Measurements from ENCODE around the gene RALBP1. TPM values are rescaled to one million over a fixed set of nuclear protein-coding genes. Genes with fewer than 3 reads are reported as not detected.
A peak's percentile ranks its signal among the peaks of the same experiment; 100 is the strongest.

RALBP1 gene
- total and polyA plus RNA-seq, 12 donors = 22.5 to 59.9 (median 44.8) TPM

DNA sequence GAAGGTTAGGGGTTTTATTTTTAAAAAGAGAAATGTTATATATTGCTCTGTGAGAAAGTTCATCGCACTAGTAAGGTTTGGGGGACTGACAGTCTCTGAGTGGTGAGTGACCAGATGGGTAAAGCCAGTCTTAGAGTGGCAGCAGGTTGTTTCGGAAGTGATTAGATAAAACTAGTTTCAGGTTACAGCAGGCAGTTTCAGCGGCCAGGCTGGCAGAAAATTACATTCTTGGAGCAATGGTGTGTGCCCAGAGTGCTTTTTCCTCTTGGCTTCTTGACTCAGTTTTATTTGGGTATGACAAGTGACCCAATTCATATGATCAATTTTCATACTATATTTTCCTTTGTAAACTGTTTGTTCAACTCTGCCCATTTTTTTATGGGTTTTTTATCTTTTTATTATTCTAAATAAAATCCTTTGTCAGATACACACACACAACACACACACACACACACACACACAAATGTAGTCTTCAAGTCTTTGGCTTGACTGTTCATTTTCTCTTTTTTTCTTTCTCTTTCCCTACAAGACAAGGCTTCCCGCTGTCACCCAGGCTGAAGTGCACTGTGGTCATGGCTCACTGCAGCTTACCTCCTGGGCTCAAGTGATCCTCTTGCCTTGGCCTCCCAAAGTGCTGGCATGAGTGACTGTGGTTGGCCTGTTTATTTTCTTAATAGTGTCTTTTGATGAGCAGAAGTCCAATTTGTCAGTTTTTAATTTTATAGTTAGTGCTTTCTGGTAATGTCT is 30.9 kb downstream of the RALBP1 start:
- H3K27me3 ChIP-seq = no peaks in the 10 kb centered on the region
- H3K36me3 ChIP-seq (replicated peaks in 1 of 2) = no peaks in the 10 kb centered on the region
- no peak overlapping the region for H3K27ac ChIP-seq
- peak in 3 of 7 donors; percentile 12 to 23 (median 22) for DNase-seq
- H3K9me3 ChIP-seq (replicated peaks in 1 of 3) = no peaks in the 10 kb centered on the region
- WGBS, 4 donors = 70 to 77% (median 74%) methylated on average over 4 of the region's 4 CpGs
- no peak overlapping the region for H3K4me3 ChIP-seq
- H3K4me1 ChIP-seq (replicated peaks in 1 of 2) = peaks cover 0 to 4% of the 10 kb centered on the region in 2 donors
- intact Hi-C loops (cut with DNase I) = no loop called here
- TF ChIP-seq, protein P1, sequence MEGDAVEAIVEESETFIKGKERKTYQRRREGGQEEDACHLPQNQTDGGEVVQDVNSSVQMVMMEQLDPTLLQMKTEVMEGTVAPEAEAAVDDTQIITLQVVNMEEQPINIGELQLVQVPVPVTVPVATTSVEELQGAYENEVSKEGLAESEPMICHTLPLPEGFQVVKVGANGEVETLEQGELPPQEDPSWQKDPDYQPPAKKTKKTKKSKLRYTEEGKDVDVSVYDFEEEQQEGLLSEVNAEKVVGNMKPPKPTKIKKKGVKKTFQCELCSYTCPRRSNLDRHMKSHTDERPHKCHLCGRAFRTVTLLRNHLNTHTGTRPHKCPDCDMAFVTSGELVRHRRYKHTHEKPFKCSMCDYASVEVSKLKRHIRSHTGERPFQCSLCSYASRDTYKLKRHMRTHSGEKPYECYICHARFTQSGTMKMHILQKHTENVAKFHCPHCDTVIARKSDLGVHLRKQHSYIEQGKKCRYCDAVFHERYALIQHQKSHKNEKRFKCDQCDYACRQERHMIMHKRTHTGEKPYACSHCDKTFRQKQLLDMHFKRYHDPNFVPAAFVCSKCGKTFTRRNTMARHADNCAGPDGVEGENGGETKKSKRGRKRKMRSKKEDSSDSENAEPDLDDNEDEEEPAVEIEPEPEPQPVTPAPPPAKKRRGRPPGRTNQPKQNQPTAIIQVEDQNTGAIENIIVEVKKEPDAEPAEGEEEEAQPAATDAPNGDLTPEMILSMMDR (IDR thresholded peaks at IDR 0.05) = no peak
- TF ChIP-seq POLR2A (IDR thresholded peaks at IDR 0.05) = no peak

GRCh38 chr18:9507565-9508088 is 32.3 kb downstream of the RALBP1 start:
- TF ChIP-seq, protein P1 (IDR thresholded peaks at IDR 0.05) = no peak
- TF ChIP-seq POLR2A (IDR thresholded peaks at IDR 0.05) = no peak
- H3K27ac ChIP-seq = no peak overlapping the region
- WGBS, 4 donors = 88 to 94% (median 91%) methylated on average over 2 of the region's 2 CpGs
- no peaks in the 10 kb centered on the region for H3K36me3 ChIP-seq (replicated peaks in 1 of 2)
- no peaks in the 10 kb centered on the region for H3K9me3 ChIP-seq (replicated peaks in 1 of 3)
- peaks cover 0 to 4% of the 10 kb centered on the region in 2 donors for H3K4me1 ChIP-seq (replicated peaks in 1 of 2)
- DNase-seq = no peak
- intact Hi-C loops (cut with DNase I) = no loop called here
- H3K27me3 ChIP-seq = no peaks in the 10 kb centered on the region
- H3K4me3 ChIP-seq = no peak overlapping the region

DNA sequence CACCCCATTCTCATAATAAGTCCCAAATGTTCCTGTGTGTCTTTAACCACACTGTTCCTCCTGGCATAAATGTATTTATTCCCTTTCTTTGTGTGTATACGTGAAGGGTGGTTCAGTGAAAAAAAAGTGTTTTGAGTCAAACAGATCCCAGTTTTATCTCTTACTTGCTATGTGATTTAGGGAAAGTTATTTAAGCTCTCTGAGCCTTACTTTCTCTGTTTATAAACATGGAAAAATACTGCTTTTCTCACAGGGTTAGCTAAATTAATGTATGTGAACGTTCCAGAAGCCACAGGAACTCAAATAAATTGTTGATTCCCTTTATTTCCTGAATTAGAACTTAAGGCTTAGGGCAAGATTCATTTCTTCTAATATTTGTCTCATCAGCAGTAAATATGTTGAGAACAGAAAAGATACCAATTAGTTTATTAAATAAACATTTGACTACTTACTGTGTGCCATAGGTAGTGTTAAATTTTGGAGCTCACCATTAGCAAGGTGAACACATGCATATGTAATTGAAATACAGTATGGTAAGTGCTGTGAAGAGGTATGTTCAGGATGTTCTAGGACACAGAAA is 33.2 kb downstream of the RALBP1 start:
- 62 to 86% (median 70%) methylated on average over 2 of the region's 2 CpGs for WGBS, 4 donors
- Histone ChIP-seq H3K4me1 (replicated peaks in 1 of 2) (peaks cover 0 to 4% of the 10 kb centered on the region in 2 donors), H3K27ac (no peak overlapping the region), H3K9me3 (replicated peaks in 1 of 3) (no peaks in the 10 kb centered on the region), H3K36me3 (replicated peaks in 1 of 2) (peaks cover 0 to 4% of the 10 kb centered on the region in 2 donors), H3K4me3 (no peak overlapping the region), H3K27me3 (no peaks in the 10 kb centered on the region)
- intact Hi-C loops (cut with DNase I) = no loop called here
- TF ChIP-seq, protein P1 (IDR thresholded peaks at IDR 0.05) = no peak
- no peak for TF ChIP-seq POLR2A (IDR thresholded peaks at IDR 0.05)
- DNase-seq = no peak

DNA sequence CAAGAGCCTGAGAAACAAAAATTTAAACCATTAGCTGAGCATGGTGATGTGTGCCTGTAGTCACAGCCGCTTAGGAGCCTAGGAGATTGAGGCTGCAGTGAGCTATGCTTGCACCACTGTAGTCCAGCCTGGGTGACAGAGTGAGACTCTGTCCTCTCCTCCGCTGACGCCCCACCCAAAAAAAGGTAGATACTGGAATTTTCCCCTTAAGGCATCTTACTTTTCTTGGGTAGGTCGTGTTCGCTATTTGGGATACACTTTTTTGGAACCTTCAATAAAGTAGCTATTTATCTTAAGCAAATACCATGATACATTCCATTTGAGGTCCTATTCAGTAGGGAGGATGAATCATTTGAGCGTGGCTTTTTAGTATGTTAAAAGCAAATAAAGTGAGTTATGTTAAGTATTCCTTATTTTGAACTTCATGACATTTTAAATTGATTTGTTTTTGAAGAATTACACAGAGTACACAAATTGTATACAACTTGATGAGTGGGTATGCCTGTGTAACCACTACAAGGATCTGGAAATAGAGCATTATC is 38.7 kb downstream of the RALBP1 start:
- Histone ChIP-seq H3K4me1 (replicated peaks in 1 of 2) (peaks cover 1 to 3% of the 10 kb centered on the region in 2 donors), H3K9me3 (replicated peaks in 1 of 3) (no peaks in the 10 kb centered on the region), H3K27ac (no peak overlapping the region), H3K4me3 (no peak overlapping the region), H3K36me3 (replicated peaks in 1 of 2) (peaks cover 0 to 13% of the 10 kb centered on the region in 2 donors), H3K27me3 (no peaks in the 10 kb centered on the region)
- no peak for DNase-seq
- intact Hi-C loops (cut with DNase I) = loop anchor here in 1 of 2 donors (10.0 kb wide), 1 partner anchor 439 kb away; no protein-coding TSS in a partner anchor
- TF ChIP-seq POLR2A (IDR thresholded peaks at IDR 0.05) = no peak
- TF ChIP-seq, protein P1 (IDR thresholded peaks at IDR 0.05) = no peak
- WGBS, 4 donors = 91 to 95% (median 94%) methylated on average over 6 of the region's 6 CpGs

Measured in adrenal gland (tissue), 12 donors.